A549 (cell line): ENCODE results near the gene LIMA1. TPM values are rescaled to one million over a fixed set of nuclear protein-coding genes. Genes with fewer than 3 reads are reported as not detected.
"Not testable (repeated sequence)": the region's sequence is repeated elsewhere in the genome, so short reads cannot be mapped to it uniquely, and the experiment has no call there.

Experiments used
- ATAC-seq, 2 experiments: fragments of 200-7000 bp in 1 of 2; fragments of >200 bp in 1 of 2; cut with Nextera tagmentation in 1 of 2; cut with Tn5 transposase in 1 of 2; 3 replicates each; pipeline versions ENCODE4 v1.8.0 to v1.9.1; 2018 to 2020; ENCODE audit warnings: mild to moderate bottlenecking in 1 of 2, moderate library complexity in 1 of 2
- CTCF ChIA-PET: fragments of 300-600 bp; sonication (Branson Sonifier 250); formaldehyde crosslinking; extraction: SDS; loops from one replicate; lab custom pipeline; 2021; ENCODE audit warnings: antibody characterized with exemption, inconsistent platforms; lab: Yijun Ruan, JAX
- POLR2A ChIA-PET: fragments of 350-600 bp; formaldehyde crosslinking; extraction: SDS; loops from one replicate; lab custom pipeline; 2021; ENCODE audit warnings: antibody characterized with exemption, inconsistent platforms; lab: Yijun Ruan, JAX
- DNase-seq, 2 experiments: peaks; one replicate each; pipeline versions ENCODE4 v3.0.0 to v3.0.0-alpha.2; 2011 to 2016; ENCODE audit warnings: low read depth in 1 of 2, low spot score in 1 of 2
- FAIRE-seq: peaks from 2 replicates; lab custom pipeline; 2011; peaks lifted over from hg19 to GRCh38; lab: Jason Lieb, UNC
- H3K27ac ChIP-seq, 2 experiments: fragments of >200 bp; sonication (Bioruptor Twin); formaldehyde crosslinking; 3 replicates each; pipeline ENCODE4 v1.5.1; 2016 to 2017
- H3K4me1 ChIP-seq: fragments of >200 bp; sonication (Bioruptor Twin); formaldehyde crosslinking; 3 replicates; pipeline ENCODE4 v1.6.1; 2016
- H3K4me2 ChIP-seq: fragments of >200 bp; sonication (Bioruptor Twin); formaldehyde crosslinking; 3 replicates; pipeline ENCODE4 v1.6.1; 2016
- H3K4me3 ChIP-seq: fragments of >200 bp; sonication (Bioruptor Twin); formaldehyde crosslinking; 3 replicates; pipeline ENCODE4 v1.5.1; 2016
- H3K9me3 ChIP-seq: fragments of >200 bp; sonication (Bioruptor Twin); formaldehyde crosslinking; 3 replicates; pipeline ENCODE4 v1.6.1; 2016
- ATOH8 ChIP-seq: fragments of 250-450 bp; sonication (Bioruptor Pico); IDR thresholded peaks from 2 replicates; pipeline ENCODE4 v1.5.0; 2020; ENCODE audit warnings: low read depth, mild to moderate bottlenecking, moderate library complexity
- CBX2 ChIP-seq: fragments of 200-600 bp; sonication (generic); IDR thresholded peaks from 2 replicates; pipeline ENCODE4 v1.6.1; 2016; ENCODE audit warnings: low read depth, mild to moderate bottlenecking, borderline replicate concordance
- CHD2 ChIP-seq: fragments of 150-350 bp; IDR thresholded peaks from 2 replicates; pipeline ENCODE4 v1.6.1; 2014; ENCODE audit warnings: low read length; ENCODE audit not compliant: partially characterized antibody
- CTCF ChIP-seq: fragments of >200 bp; sonication (Bioruptor Twin); formaldehyde crosslinking; IDR thresholded peaks from 3 replicates; pipeline ENCODE4 v1.5.1; 2016
- FOXS1 ChIP-seq: fragments of 250-450 bp; sonication (Bioruptor Pico); IDR thresholded peaks from 2 replicates; pipeline ENCODE4 v1.5.0; 2020; ENCODE audit warnings: mild to moderate bottlenecking, moderate library complexity
- HEYL ChIP-seq: fragments of 250-450 bp; sonication (Bioruptor Pico); IDR thresholded peaks from 2 replicates; pipeline ENCODE4 v1.8.0; 2021; ENCODE audit warnings: mild to moderate bottlenecking, moderate library complexity
- HOXB13 ChIP-seq: fragments of 250-450 bp; sonication (Bioruptor Pico); IDR thresholded peaks from 2 replicates; pipeline ENCODE4 v1.5.0; 2020; ENCODE audit warnings: low read depth, mild to moderate bottlenecking, moderate library complexity
- HOXB5 ChIP-seq: fragments of 250-450 bp; sonication (Bioruptor Pico); IDR thresholded peaks from 2 replicates; pipeline ENCODE4 v1.5.0; 2020; ENCODE audit warnings: mild to moderate bottlenecking, moderate library complexity
- JUNB ChIP-seq: fragments of >200 bp; sonication (Bioruptor Twin); formaldehyde crosslinking; IDR thresholded peaks from 2 replicates; pipeline ENCODE4 v1.6.1; 2016
- MAFK ChIP-seq: fragments of 450-650 bp; IDR thresholded peaks from 2 replicates; pipeline ENCODE4 v1.6.1; 2014; ENCODE audit not compliant: partially characterized antibody
- MAX ChIP-seq: IDR thresholded peaks from 2 replicates; pipeline ENCODE4 v1.6.1; 2012
- MAZ ChIP-seq: fragments of 150-350 bp; IDR thresholded peaks from 2 replicates; pipeline ENCODE4 v1.6.1; 2014; ENCODE audit warnings: antibody characterized with exemption, low read depth, low read length, borderline replicate concordance
- MYC ChIP-seq: IDR thresholded peaks from 2 replicates; pipeline ENCODE4 v1.6.1; 2012; ENCODE audit warnings: mild to moderate bottlenecking, inconsistent platforms, low read length, improper control_type of control experiment, borderline replicate concordance
- NR3C1 ChIP-seq: fragments of >200 bp; sonication (Bioruptor Twin); formaldehyde crosslinking; IDR thresholded peaks from 3 replicates; pipeline ENCODE4 v1.6.1; 2017
- POLR2A ChIP-seq: IDR thresholded peaks from 2 replicates; pipeline ENCODE4 v1.6.1; 2012; ENCODE audit warnings: mild to moderate bottlenecking, low read length
- TFCP2L1 ChIP-seq: fragments of 250-450 bp; sonication (Bioruptor Pico); IDR thresholded peaks from 2 replicates; pipeline ENCODE4 v1.5.0; 2021; ENCODE audit warnings: mild to moderate bottlenecking
- TP53 ChIP-seq: fragments of 250-450 bp; sonication (Bioruptor Pico); IDR thresholded peaks from 2 replicates; pipeline ENCODE4 v1.5.0; 2021; ENCODE audit warnings: mild to moderate bottlenecking, moderate library complexity
- USF2 ChIP-seq: fragments of 450-650 bp; IDR thresholded peaks from 2 replicates; pipeline ENCODE4 v1.6.1; 2014; ENCODE audit warnings: antibody characterized with exemption
- WGBS: methylation state at CpG from one replicate; pipeline ENCODE4 v1.1.6; 2017; ENCODE audit errors: missing lambda C conversion rate; 5-methylcytosine and 5-hydroxymethylcytosine counted together
- polyA plus RNA-seq, 4 experiments: library from polyadenylated mRNA; depleted of rRNA in 3 of 4; stranded (reverse); fragments of >200 nt; fragmentation: RNase III in 1 of 4; extraction: RNeasy Plus Mini Kit Qiagen cat#74134 plus additional on column Dnase treatment in 1 of 4; gene quantifications; 2 replicates in 3 of 4; 3 replicates in 1 of 4; pipeline ENCODE4 v1.2.3, GENCODE V29; 2011 to 2017

Gene LIMA1
- polyA plus RNA-seq, 2 of the 4 experiments (the other 2 are of a cell fraction): 9.0 to 23.4 TPM

GRCh38 chr12:50148011-50148410 lies 135.3 kb downstream of the LIMA1 start:
- ChIA-PET CTCF (interaction anchor here (0.6 to 3.2 kb wide), 7 partner anchors 11 to 913 kb away, joined by 3 to 24 read pairs (median 4); partner anchors contain the start of gene COX14), POLR2A (interaction anchor here (0.5 kb wide), 1 partner anchor 23 kb away, joined by 3 read pairs; no protein-coding TSS in a partner anchor)
- not testable (repeated sequence) for H3K27ac ChIP-seq, H3K9me3 ChIP-seq, H3K4me3 ChIP-seq, H3K4me2 ChIP-seq, ATAC-seq, DNase-seq, H3K4me1 ChIP-seq, FAIRE-seq
- WGBS: 79% methylated on average over 6 of the region's 6 CpGs

- no peak overlapping the region for H3K27ac ChIP-seq
- H3K4me1 ChIP-seq: no peaks in the 10 kb centered on the region
- WGBS: 95% methylated on average over 4 of the region's 4 CpGs
- ChIA-PET POLR2A (interaction anchor here (0.5 kb wide), 1 partner anchor 24 kb away, joined by 3 read pairs; no protein-coding TSS in a partner anchor), CTCF (interaction anchor here (0.6 to 3.2 kb wide), 6 partner anchors 10 to 912 kb away, joined by 3 to 24 read pairs (median 4); partner anchors contain the start of gene COX14)
- FAIRE-seq: no peak
- no peaks in the 10 kb centered on the region for H3K9me3 ChIP-seq
- no peak for DNase-seq
- no peak overlapping the region for H3K4me2 ChIP-seq
- TF ChIP-seq HEYL (CRISPR knock-in tag) (no peak), MAFK (peak; percentile 96)
- ATAC-seq: no peak
- no peak overlapping the region for H3K4me3 ChIP-seq
Measured at GRCh38 chr12:50147281-50147680, 136.0 kb downstream of the LIMA1 start.

- H3K4me2 ChIP-seq: no peak overlapping the region
- FAIRE-seq (no peak), ATAC-seq (no peak), DNase-seq (no peak)
- CTCF ChIA-PET: interaction anchor here (1.1 to 3.2 kb wide), 2 partner anchors 34 to 57 kb away, joined by 3 to 24 read pairs; partner anchors contain the start of gene COX14
- no peak overlapping the region for H3K27ac ChIP-seq
- 91% methylated on average over 2 of the region's 2 CpGs for WGBS
- POLR2A ChIA-PET: interaction anchor here (1.1 kb wide), 1 partner anchor 22 kb away, joined by 4 read pairs; the partner anchor contains the start of gene CERS5
- H3K9me3 ChIP-seq: no peaks in the 10 kb centered on the region
- TF ChIP-seq MAZ (no peak), MAX (no peak), TP53 (CRISPR knock-in tag) (no peak), FOXS1 (CRISPR knock-in tag) (no peak), USF2 (no peak), HOXB13 (CRISPR knock-in tag) (no peak), HOXB5 (CRISPR knock-in tag) (no peak), JUNB (no peak), ATOH8 (CRISPR knock-in tag) (no peak), MYC (no peak), CHD2 (no peak), NR3C1 (no peak), HEYL (CRISPR knock-in tag) (no peak), POLR2A (no peak), CTCF (no peak), CBX2 (no peak), TFCP2L1 (CRISPR knock-in tag) (no peak)
- H3K4me1 ChIP-seq: no peaks in the 10 kb centered on the region
- H3K4me3 ChIP-seq: no peak overlapping the region
Measured at GRCh38 chr12:50145439-50145838, 137.9 kb downstream of the LIMA1 start.
